IPS DF 19.7 (cell line): ENCODE results near the gene WDR88.
"Not testable (repeated sequence)": the region's sequence is repeated elsewhere in the genome, so short reads cannot be mapped to it uniquely, and the experiment has no call there.

Experiments used
- DNase-seq: peaks from one replicate; pipeline ENCODE4 v3.0.0-alpha.2; 2013; ENCODE audit warnings: low read depth, low spot score

WDR88 gene

GRCh38 chr19:33132021-33132420 lies at the start of gene WDR88:
TSS of gene WDR88 (plus strand) at chr19:33132114. CDS start at chr19:33132170, 56 bp downstream.
- DNase-seq = no peak

- no peak for DNase-seq
Measured at GRCh38 chr19:33085570-33086128, 46.3 kb upstream of the WDR88 start.

GRCh38 chr19:33086955-33087354 lies 45.0 kb upstream of the WDR88 start:
- no peak for DNase-seq

GRCh38 chr19:33089010-33089409 lies 42.9 kb upstream of the WDR88 start:
- DNase-seq = no peak

- DNase-seq = no peak
Measured at GRCh38 chr19:33090179-33090578, 41.7 kb upstream of the WDR88 start.

GRCh38 chr19:33093420-33094210 lies 38.3 kb upstream of the WDR88 start:
- DNase-seq = no peak

- DNase-seq = no peak
Measured at GRCh38 chr19:33094436-33095067, 37.4 kb upstream of the WDR88 start.

- DNase-seq = no peak
Measured at GRCh38 chr19:33096005-33096404, 35.9 kb upstream of the WDR88 start.

- DNase-seq = no peak
Measured at GRCh38 chr19:33098055-33098534, 33.8 kb upstream of the WDR88 start.

- DNase-seq = no peak
Measured at GRCh38 chr19:33100894-33101644, 30.8 kb upstream of the WDR88 start.

GRCh38 chr19:33102893-33103292 lies 29.0 kb upstream of the WDR88 start:
- DNase-seq = no peak

- DNase-seq = no peak
Measured at GRCh38 chr19:33108161-33108560, 23.8 kb upstream of the WDR88 start.

- no peak for DNase-seq
Measured at GRCh38 chr19:33110137-33110910, 21.6 kb upstream of the WDR88 start.

- no peak for DNase-seq
Measured at GRCh38 chr19:33111587-33111986, 20.3 kb upstream of the WDR88 start.

- no peak for DNase-seq
Measured at GRCh38 chr19:33114312-33114711, 17.6 kb upstream of the WDR88 start.

GRCh38 chr19:33117501-33117900 lies 14.4 kb upstream of the WDR88 start:
- DNase-seq = no peak

GRCh38 chr19:33118643-33119042 lies 13.3 kb upstream of the WDR88 start:
- DNase-seq = no peak

GRCh38 chr19:33124207-33125098 lies 7.5 kb upstream of the WDR88 start:
- no peak for DNase-seq

- DNase-seq = no peak
Measured at GRCh38 chr19:33125929-33126388, 6.0 kb upstream of the WDR88 start.

GRCh38 chr19:33126712-33127111 lies 5.2 kb upstream of the WDR88 start:
- DNase-seq = not testable (repeated sequence)
